Nephron progenitor cell (in vitro differentiated cells): Measurements from ENCODE around the gene OGFRL1.

Experiments
- DNase-seq: peaks from one replicate; pipeline ENCODE4 v3.0.0; 2021
- H3K27ac Mint-ChIP-seq: 2 replicates; pipeline ENCODE4 v1.8.0; 2021; ENCODE audit warnings: mild to moderate bottlenecking, moderate library complexity, mixed read lengths
- H3K27me3 Mint-ChIP-seq: 2 replicates; pipeline ENCODE4 v1.8.0; 2021; ENCODE audit warnings: mild to moderate bottlenecking, low read depth, mixed read lengths; ENCODE audit not compliant: poor library complexity
- H3K36me3 Mint-ChIP-seq: 2 replicates; pipeline ENCODE4 v1.8.0; 2021; ENCODE audit warnings: low read depth, mixed read lengths
- H3K4me1 Mint-ChIP-seq: 2 replicates; pipeline ENCODE4 v1.8.0; 2021; ENCODE audit warnings: mixed read lengths
- H3K4me3 Mint-ChIP-seq: 2 replicates; pipeline ENCODE4 v1.8.0; 2021; ENCODE audit warnings: mild to moderate bottlenecking, moderate library complexity, mixed read lengths
- H3K9me3 Mint-ChIP-seq: 2 replicates; pipeline ENCODE4 v1.8.0; 2021; ENCODE audit warnings: mild to moderate bottlenecking, moderate library complexity, mixed read lengths
- CTCF ChIP-seq: fragments of 200-600 bp; sonication (generic); IDR thresholded peaks from 2 replicates; pipeline ENCODE4 v1.5.0; 2021; ENCODE audit warnings: antibody characterized with exemption

OGFRL1 gene

GRCh38 chr6:71347119-71347518 lies 58.5 kb downstream of the OGFRL1 start:
- H3K4me3 Mint-ChIP-seq: no peak overlapping the region

DNA sequence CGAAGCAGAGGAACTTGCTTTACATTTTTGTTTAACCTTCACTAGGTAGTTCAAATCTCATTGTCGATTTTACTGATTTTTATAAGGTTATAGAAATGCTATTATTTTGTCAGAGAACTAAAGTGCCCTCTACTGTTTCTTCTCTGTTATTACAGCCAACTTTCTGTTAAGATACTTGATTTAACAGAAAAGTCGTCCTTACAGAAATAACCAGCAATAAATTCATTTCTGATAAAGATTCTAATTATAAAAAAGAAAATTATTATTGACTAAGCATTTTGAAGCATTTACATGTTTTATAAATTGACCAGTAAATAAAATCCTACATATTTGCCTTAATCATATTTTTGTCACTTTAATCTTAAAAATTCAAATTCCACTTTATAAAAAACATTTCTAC lies 60.8 kb downstream of the OGFRL1 start:
- DNase-seq: no peak
- Mint-ChIP-seq H3K27ac (no peak overlapping the region), H3K4me1 (peaks cover 4% of the 10 kb centered on the region), H3K4me3 (no peak overlapping the region), H3K9me3 (no peaks in the 10 kb centered on the region), H3K36me3 (no peaks in the 10 kb centered on the region), H3K27me3 (peaks cover 3% of the 10 kb centered on the region)
- TF ChIP-seq CTCF: peak; percentile 74

More at GRCh38 chr6:71347119-71347518, 58.5 kb downstream of the OGFRL1 start:
- Mint-ChIP-seq H3K27ac (no peak overlapping the region), H3K27me3 (peaks cover 3% of the 10 kb centered on the region), H3K9me3 (no peaks in the 10 kb centered on the region), H3K36me3 (no peaks in the 10 kb centered on the region), H3K4me1 (peaks cover 4% of the 10 kb centered on the region)
- TF ChIP-seq CTCF: no peak
- no peak for DNase-seq

- TF ChIP-seq CTCF: no peak
- Mint-ChIP-seq H3K4me1 (no peaks in the 10 kb centered on the region), H3K36me3 (no peaks in the 10 kb centered on the region), H3K9me3 (no peaks in the 10 kb centered on the region), H3K4me3 (no peak overlapping the region), H3K27ac (no peak overlapping the region), H3K27me3 (no peaks in the 10 kb centered on the region)
- no peak for DNase-seq
Observed at GRCh38 chr6:71349976-71350615, 61.5 kb downstream of the OGFRL1 start.

DNA sequence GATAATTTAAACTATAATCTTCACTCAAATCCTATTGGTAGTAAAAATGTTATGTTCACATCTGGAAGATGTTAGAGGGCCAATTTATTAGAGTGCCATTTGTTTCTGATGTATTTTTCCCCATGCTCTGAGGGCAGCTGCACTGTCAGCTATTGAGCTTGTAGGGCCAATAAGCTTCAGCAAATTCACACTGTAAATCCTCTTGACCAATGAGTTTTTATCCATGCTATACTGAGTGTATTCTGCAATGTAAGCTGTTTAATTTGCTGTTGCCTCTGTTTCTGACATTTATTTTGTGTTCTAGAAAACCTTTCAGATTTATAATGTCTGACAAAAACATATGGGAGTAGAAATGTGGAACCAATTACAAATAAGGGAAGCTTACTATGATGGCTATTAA lies 62.6 kb downstream of the OGFRL1 start:
- H3K27ac Mint-ChIP-seq: no peak overlapping the region
- no peaks in the 10 kb centered on the region for H3K4me1 Mint-ChIP-seq
- H3K4me3 Mint-ChIP-seq: no peak overlapping the region
- TF ChIP-seq CTCF: no peak
- no peaks in the 10 kb centered on the region for H3K36me3 Mint-ChIP-seq
- DNase-seq: no peak
- no peaks in the 10 kb centered on the region for H3K27me3 Mint-ChIP-seq
- peaks cover 9% of the 10 kb centered on the region for H3K9me3 Mint-ChIP-seq
